Body of pancreas (tissue), 4 donors: ENCODE data around the gene PTPRD. TPM values are rescaled to one million over a fixed set of nuclear protein-coding genes. Genes with fewer than 3 reads are reported as not detected.
A peak's percentile ranks its signal among the peaks of the same experiment; 100 is the strongest.

Experiments
- ATAC-seq: fragments of 150-250 bp; one replicate; pipeline ENCODE4 v1.9.1; 2016
- DNase-seq, 4 donors: peaks; one replicate each; pipeline ENCODE4 v3.0.0-alpha.2; 2019
- H3K27ac ChIP-seq, 4 donors: fragments of 200-600 bp; sonication (generic); 1 replicate in 3 of 4; 2 replicates in 1 of 4; pipeline versions ENCODE4 v1.5.1 to v1.6.1; 2016 to 2019; ENCODE audit warnings: mild to moderate bottlenecking in 1 of 4, mixed read lengths in 1 of 4, moderate library complexity in 1 of 4
- H3K27me3 ChIP-seq, 2 donors: fragments of 200-600 bp; sonication (generic); one replicate each; pipeline ENCODE4 v1.6.0; 2016; ENCODE audit warnings: mild to moderate bottlenecking in 1 of 2
- H3K36me3 ChIP-seq, 2 donors: fragments of 200-600 bp; sonication (generic); replicated peaks in 1 of 2; 2 replicates each; pipeline ENCODE4 v1.5.1; 2016; ENCODE audit warnings: low read depth in 2 of 2; ENCODE audit not compliant: insufficient read depth in 1 of 2
- H3K4me1 ChIP-seq: fragments of 200-600 bp; sonication (generic); one replicate; pipeline ENCODE4 v1.6.0; 2016
- H3K4me3 ChIP-seq, 2 donors: fragments of 200-600 bp; sonication (generic); 1 replicate in 1 of 2; 2 replicates in 1 of 2; pipeline ENCODE4 v1.5.1; 2016 to 2019
- H3K9me3 ChIP-seq, 3 donors: fragments of 200-600 bp; sonication (generic); 1 replicate in 2 of 3; 2 replicates in 1 of 3; pipeline ENCODE4 v1.5.1; 2016
- CTCF ChIP-seq, 7 experiments: fragments of 450-650 bp in 4 of 7; fragments of 200-600 bp in 3 of 7; sonication (generic) in 3 of 7; IDR thresholded peaks; one replicate each; pipeline ENCODE4 v1.5.1; 2016 to 2019; ENCODE audit warnings: antibody characterized with exemption in 7 of 7
- POLR2A ChIP-seq, 3 donors: fragments of 450-650 bp; IDR thresholded peaks; one replicate each; pipeline ENCODE4 v1.6.1; 2016; ENCODE audit warnings: antibody characterized with exemption in 3 of 3, mild to moderate bottlenecking in 2 of 3
- WGBS, 2 donors: methylation state at CpG; one replicate each; pipeline ENCODE4 v1.1.5; 2017; 5-methylcytosine and 5-hydroxymethylcytosine counted together
- intact Hi-C: fragments of 100-400 bp; cut with DNase I; formaldehyde crosslinking; loops from one replicate; pipeline ENCODE4 v1.15.1; 2023
- total RNA-seq, 2 donors: library from RNA; depleted of rRNA; stranded (reverse); fragments of >200 nt; gene quantifications; one replicate each; pipeline ENCODE4 v1.1.0, GENCODE V29; 2016

PTPRD gene
- total RNA-seq, 2 donors from 2014 or later = 4.3 to 4.9 TPM

GRCh38 chr9:8673830-8674229 is 1939.0 kb downstream of the PTPRD start:
- WGBS, 2 donors = 70 to 75% methylated on average over 7 of the region's 7 CpGs
- no peak for ATAC-seq
- H3K27ac ChIP-seq = no peak overlapping the region
- no peaks in the 10 kb centered on the region for H3K36me3 ChIP-seq
- intact Hi-C loops = no loop called here
- H3K9me3 ChIP-seq = no peaks in the 10 kb centered on the region
- H3K4me1 ChIP-seq = no peaks in the 10 kb centered on the region
- DNase-seq = no peak
- no peak for TF ChIP-seq POLR2A (IDR thresholded peaks at IDR 0.05)
- TF ChIP-seq CTCF (IDR thresholded peaks at IDR 0.05) = no peak
- H3K27me3 ChIP-seq = no peaks in the 10 kb centered on the region
- H3K4me3 ChIP-seq = no peak overlapping the region

- H3K27ac ChIP-seq = no peak overlapping the region
- DNase-seq = no peak
- 78 to 82% methylated on average over 2 of the region's 2 CpGs for WGBS, 2 donors
- H3K36me3 ChIP-seq = no peaks in the 10 kb centered on the region
- TF ChIP-seq POLR2A (IDR thresholded peaks at IDR 0.05) = no peak
- no peak for TF ChIP-seq CTCF (IDR thresholded peaks at IDR 0.05)
- no peaks in the 10 kb centered on the region for H3K4me1 ChIP-seq
- no peak overlapping the region for H3K4me3 ChIP-seq
- no peaks in the 10 kb centered on the region for H3K27me3 ChIP-seq
- no peak for ATAC-seq
- intact Hi-C loops = no loop called here
- no peaks in the 10 kb centered on the region for H3K9me3 ChIP-seq
Observed at GRCh38 chr9:8670751-8671150, 1942.1 kb downstream of the PTPRD start.

GRCh38 chr9:8668751-8669150 is 1944.1 kb downstream of the PTPRD start:
- Histone ChIP-seq H3K9me3 (no peaks in the 10 kb centered on the region), H3K27ac (no peak overlapping the region), H3K4me1 (no peaks in the 10 kb centered on the region), H3K36me3 (no peaks in the 10 kb centered on the region), H3K27me3 (no peaks in the 10 kb centered on the region), H3K4me3 (no peak overlapping the region)
- intact Hi-C loops = no loop called here
- DNase-seq (no peak), ATAC-seq (no peak)
- TF ChIP-seq POLR2A (IDR thresholded peaks at IDR 0.05) (no peak), CTCF (IDR thresholded peaks at IDR 0.05) (no peak)
- 74 to 85% methylated on average over 1 of the region's 1 CpG for WGBS, 2 donors

- Histone ChIP-seq H3K36me3 (no peaks in the 10 kb centered on the region), H3K4me1 (no peaks in the 10 kb centered on the region), H3K27ac (no peak overlapping the region), H3K9me3 (no peaks in the 10 kb centered on the region), H3K4me3 (no peak overlapping the region), H3K27me3 (no peaks in the 10 kb centered on the region)
- 70 to 73% methylated on average over 3 of the region's 3 CpGs for WGBS, 2 donors
- ATAC-seq (no peak), DNase-seq (no peak)
- intact Hi-C loops = no loop called here
- TF ChIP-seq CTCF (IDR thresholded peaks at IDR 0.05) = no peak
- TF ChIP-seq POLR2A (IDR thresholded peaks at IDR 0.05) = no peak
Observed at GRCh38 chr9:8668231-8668630, 1944.6 kb downstream of the PTPRD start.

GRCh38 chr9:8666060-8666459 is 1946.7 kb downstream of the PTPRD start:
- intact Hi-C loops = no loop called here
- Histone ChIP-seq H3K36me3 (no peaks in the 10 kb centered on the region), H3K4me3 (no peak overlapping the region), H3K27ac (peak overlapping the region in 1 of 4 donors; percentile 35), H3K27me3 (no peaks in the 10 kb centered on the region), H3K9me3 (no peaks in the 10 kb centered on the region), H3K4me1 (no peaks in the 10 kb centered on the region)
- no peak for ATAC-seq
- TF ChIP-seq POLR2A (IDR thresholded peaks at IDR 0.05) (no peak), CTCF (IDR thresholded peaks at IDR 0.05) (no peak)
- DNase-seq = no peak
